ENCODE measurements around the gene SLC15A5.

Gene SLC15A5

DNA sequence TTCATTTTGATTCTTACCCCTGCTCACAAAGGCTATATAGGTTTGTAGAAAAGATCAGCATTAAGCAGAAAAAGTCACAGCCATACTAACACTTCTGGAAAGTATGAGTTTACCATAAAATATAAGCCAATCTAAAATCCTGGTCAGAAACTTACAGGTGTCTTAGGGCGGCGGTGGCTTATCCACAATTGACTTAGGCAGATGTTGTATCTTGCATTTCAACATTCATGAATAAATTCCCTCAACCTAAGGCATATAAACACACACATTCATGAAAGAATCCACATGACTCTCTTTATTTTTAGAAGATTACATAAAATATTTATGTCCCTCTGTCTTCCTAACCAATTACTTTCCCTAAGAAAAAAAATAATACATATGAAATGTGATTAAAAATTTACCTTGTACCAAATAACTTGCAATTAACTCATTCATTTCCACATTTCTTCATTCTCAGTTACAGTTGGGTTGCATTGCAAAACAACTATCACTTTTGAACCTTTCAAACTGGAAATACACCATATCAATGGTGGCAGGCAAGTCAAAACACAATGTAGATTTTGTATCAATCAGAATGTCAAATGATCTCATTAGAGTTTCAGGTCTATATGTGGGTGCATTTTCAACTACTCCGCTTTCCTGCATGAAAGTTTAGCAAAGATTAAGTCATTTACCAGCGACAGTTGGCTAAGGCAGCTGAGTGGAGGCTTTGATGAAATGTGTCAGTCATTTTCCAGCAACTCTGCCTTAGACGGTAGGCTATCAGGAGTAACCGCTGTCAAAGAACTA, 124.4 kb downstream of the SLC15A5 start:
- Histone ChIP-seq H3K36me3 (ENCODE audit: control insufficient read depth in 2 of 2, insufficient read depth in 1 of 2, low read length in 2 of 2) (no peaks in the 10 kb centered on the region), H3K4me1 (ENCODE audit: control insufficient read depth, insufficient read depth, low read length) (no peaks in the 10 kb centered on the region), H3K9me3 (ENCODE audit: control insufficient read depth, insufficient read depth, low read depth, low read length) (no peaks in the 10 kb centered on the region), H3K4me3 (ENCODE audit: low read depth, low read length) (no peak overlapping the region), H3K27ac (ENCODE audit: extremely low read depth, low read depth, low read length) (no peak overlapping the region)
- TF ChIP-seq, protein P1, sequence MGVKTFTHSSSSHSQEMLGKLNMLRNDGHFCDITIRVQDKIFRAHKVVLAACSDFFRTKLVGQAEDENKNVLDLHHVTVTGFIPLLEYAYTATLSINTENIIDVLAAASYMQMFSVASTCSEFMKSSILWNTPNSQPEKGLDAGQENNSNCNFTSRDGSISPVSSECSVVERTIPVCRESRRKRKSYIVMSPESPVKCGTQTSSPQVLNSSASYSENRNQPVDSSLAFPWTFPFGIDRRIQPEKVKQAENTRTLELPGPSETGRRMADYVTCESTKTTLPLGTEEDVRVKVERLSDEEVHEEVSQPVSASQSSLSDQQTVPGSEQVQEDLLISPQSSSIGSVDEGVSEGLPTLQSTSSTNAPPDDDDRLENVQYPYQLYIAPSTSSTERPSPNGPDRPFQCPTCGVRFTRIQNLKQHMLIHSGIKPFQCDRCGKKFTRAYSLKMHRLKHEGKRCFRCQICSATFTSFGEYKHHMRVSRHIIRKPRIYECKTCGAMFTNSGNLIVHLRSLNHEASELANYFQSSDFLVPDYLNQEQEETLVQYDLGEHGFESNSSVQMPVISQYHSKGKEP (tag by site-specific recombination; IDR thresholded peaks at IDR 0.05) = no peak
- TF ChIP-seq ZNF10 (tag by site-specific recombination; IDR thresholded peaks at IDR 0.05) = no peak
- TF ChIP-seq, protein P2, sequence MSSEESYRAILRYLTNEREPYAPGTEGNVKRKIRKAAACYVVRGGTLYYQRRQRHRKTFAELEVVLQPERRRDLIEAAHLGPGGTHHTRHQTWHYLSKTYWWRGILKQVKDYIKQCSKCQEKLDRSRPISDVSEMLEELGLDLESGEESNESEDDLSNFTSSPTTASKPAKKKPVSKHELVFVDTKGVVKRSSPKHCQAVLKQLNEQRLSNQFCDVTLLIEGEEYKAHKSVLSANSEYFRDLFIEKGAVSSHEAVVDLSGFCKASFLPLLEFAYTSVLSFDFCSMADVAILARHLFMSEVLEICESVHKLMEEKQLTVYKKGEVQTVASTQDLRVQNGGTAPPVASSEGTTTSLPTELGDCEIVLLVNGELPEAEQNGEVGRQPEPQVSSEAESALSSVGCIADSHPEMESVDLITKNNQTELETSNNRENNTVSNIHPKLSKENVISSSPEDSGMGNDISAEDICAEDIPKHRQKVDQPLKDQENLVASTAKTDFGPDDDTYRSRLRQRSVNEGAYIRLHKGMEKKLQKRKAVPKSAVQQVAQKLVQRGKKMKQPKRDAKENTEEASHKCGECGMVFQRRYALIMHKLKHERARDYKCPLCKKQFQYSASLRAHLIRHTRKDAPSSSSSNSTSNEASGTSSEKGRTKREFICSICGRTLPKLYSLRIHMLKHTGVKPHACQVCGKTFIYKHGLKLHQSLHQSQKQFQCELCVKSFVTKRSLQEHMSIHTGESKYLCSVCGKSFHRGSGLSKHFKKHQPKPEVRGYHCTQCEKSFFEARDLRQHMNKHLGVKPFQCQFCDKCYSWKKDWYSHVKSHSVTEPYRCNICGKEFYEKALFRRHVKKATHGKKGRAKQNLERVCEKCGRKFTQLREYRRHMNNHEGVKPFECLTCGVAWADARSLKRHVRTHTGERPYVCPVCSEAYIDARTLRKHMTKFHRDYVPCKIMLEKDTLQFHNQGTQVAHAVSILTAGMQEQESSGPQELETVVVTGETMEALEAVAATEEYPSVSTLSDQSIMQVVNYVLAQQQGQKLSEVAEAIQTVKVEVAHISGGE (tag by site-specific recombination; conservative IDR thresholded peaks at IDR 0.05; ENCODE audit: low read depth) = no peak
- TF ChIP-seq ZNF830 (tag by site-specific recombination; IDR thresholded peaks at IDR 0.05; ENCODE audit: low read depth) = no peak
- no peak for TF ChIP-seq ZNF473 (tag by site-specific recombination; IDR thresholded peaks at IDR 0.05)
- no peak for TF ChIP-seq ZNF184 (tag by site-specific recombination; IDR thresholded peaks at IDR 0.05)
- no peak for TF ChIP-seq ZBTB17 (tag by site-specific recombination; IDR thresholded peaks at IDR 0.05)
- no peak for TF ChIP-seq ZNF707 (tag by site-specific recombination; IDR thresholded peaks at IDR 0.05)
- TF ChIP-seq ZNF174 (tag by site-specific recombination; IDR thresholded peaks at IDR 0.05) = no peak
- TF ChIP-seq YY2 (tag by site-specific recombination; IDR thresholded peaks at IDR 0.05) = no peak
- TF ChIP-seq KLF9 (tag by site-specific recombination; IDR thresholded peaks at IDR 0.05; ENCODE audit: low read depth) = no peak
- TF ChIP-seq KLF10 (tag by site-specific recombination; IDR thresholded peaks at IDR 0.05) = no peak
- no peak for TF ChIP-seq ZNF37A (tag by site-specific recombination; IDR thresholded peaks at IDR 0.05)
- TF ChIP-seq ZNF558 (tag by site-specific recombination; IDR thresholded peaks at IDR 0.05) = no peak
- TF ChIP-seq BCL6B (tag by site-specific recombination; IDR thresholded peaks at IDR 0.05) = no peak
- no peak for TF ChIP-seq BCL11B (tag by site-specific recombination; IDR thresholded peaks at IDR 0.05; ENCODE audit: low read depth)
- TF ChIP-seq TCF7L2 (IDR thresholded peaks at IDR 0.05; ENCODE audit: borderline replicate concordance, low read depth, low read length) = no peak
- TF ChIP-seq ZNF600 (tag by site-specific recombination; IDR thresholded peaks at IDR 0.05) = no peak
- POLR2A ChIA-PET = no interaction called here
- CTCF ChIA-PET = no interaction called here

DNA sequence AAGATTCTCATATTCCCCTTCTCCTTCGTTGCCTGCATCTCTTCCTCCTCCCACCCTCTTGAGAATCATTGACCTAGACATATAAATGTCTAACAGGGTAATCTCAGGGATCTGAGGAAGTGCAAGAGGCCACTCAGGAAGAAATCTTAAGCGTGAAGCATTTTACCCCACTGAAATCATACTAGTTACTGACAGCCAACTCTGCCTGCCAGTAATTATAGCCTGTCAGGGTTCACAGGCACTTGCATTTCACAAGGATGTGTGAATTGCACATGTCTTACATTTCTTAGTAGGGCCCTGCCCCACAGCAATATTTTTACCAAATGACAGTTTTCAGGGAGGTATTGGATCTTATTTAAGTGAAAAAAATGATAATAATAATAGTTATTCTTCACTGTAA, 127.2 kb downstream of the SLC15A5 start:
- CTCF ChIA-PET = no interaction called here
- H3K36me3 ChIP-seq (ENCODE audit: control insufficient read depth in 2 of 2, insufficient read depth in 1 of 2, low read length in 2 of 2) = no peaks in the 10 kb centered on the region
- H3K9me3 ChIP-seq (ENCODE audit: control insufficient read depth, insufficient read depth, low read depth, low read length) = no peaks in the 10 kb centered on the region
- TF ChIP-seq ZNF248 (tag by site-specific recombination; IDR thresholded peaks at IDR 0.05) = no peak
- no peak overlapping the region for H3K27ac ChIP-seq (ENCODE audit: extremely low read depth, low read depth, low read length)
- POLR2A ChIA-PET = no interaction called here
- no peak overlapping the region for H3K4me3 ChIP-seq (ENCODE audit: low read depth, low read length)
- H3K4me1 ChIP-seq (ENCODE audit: control insufficient read depth, insufficient read depth, low read length) = no peaks in the 10 kb centered on the region
